Bronchial epithelial cell (primary cell): Measurements from ENCODE around the gene SEMA6A. TPM values are rescaled to one million over a fixed set of nuclear protein-coding genes. Genes with fewer than 3 reads are reported as not detected.

ENCODE experiments used
- DNase-seq: peaks from one replicate; pipeline ENCODE4 v3.0.0-alpha.2; 2010; ENCODE audit warnings: low read depth
- FAIRE-seq: peaks from 2 replicates; lab custom pipeline; 2011; peaks lifted over from hg19 to GRCh38; lab: Jason Lieb, UNC
- H3K27me3 ChIP-seq: 2 replicates; pipeline ENCODE4 v1.5.1; 2011; ENCODE audit warnings: low read length; ENCODE audit not compliant: control insufficient read depth, insufficient read depth
- H3K36me3 ChIP-seq: 2 replicates; pipeline ENCODE4 v1.5.1; 2011; ENCODE audit warnings: low read length; ENCODE audit not compliant: control insufficient read depth, insufficient read depth
- H3K4me3 ChIP-seq: 2 replicates; pipeline ENCODE4 v1.5.1; 2011; ENCODE audit warnings: mild to moderate bottlenecking, low read depth, low read length, control low read depth
- total RNA-seq: library from RNA; depleted of rRNA; stranded (reverse); fragments of >200 nt; gene quantifications from 2 replicates; pipeline ENCODE4 v1.2.1, GENCODE V29; 2014
- TF ChIP-seq, protein P1 (sequence below): IDR thresholded peaks from 2 replicates; pipeline ENCODE4 v1.5.1; 2011; ENCODE audit warnings: mild to moderate bottlenecking, moderate library complexity, low read length, control low read depth, inconsistent platforms; ENCODE audit not compliant: insufficient read depth, severe bottlenecking

SEMA6A gene, protein sequence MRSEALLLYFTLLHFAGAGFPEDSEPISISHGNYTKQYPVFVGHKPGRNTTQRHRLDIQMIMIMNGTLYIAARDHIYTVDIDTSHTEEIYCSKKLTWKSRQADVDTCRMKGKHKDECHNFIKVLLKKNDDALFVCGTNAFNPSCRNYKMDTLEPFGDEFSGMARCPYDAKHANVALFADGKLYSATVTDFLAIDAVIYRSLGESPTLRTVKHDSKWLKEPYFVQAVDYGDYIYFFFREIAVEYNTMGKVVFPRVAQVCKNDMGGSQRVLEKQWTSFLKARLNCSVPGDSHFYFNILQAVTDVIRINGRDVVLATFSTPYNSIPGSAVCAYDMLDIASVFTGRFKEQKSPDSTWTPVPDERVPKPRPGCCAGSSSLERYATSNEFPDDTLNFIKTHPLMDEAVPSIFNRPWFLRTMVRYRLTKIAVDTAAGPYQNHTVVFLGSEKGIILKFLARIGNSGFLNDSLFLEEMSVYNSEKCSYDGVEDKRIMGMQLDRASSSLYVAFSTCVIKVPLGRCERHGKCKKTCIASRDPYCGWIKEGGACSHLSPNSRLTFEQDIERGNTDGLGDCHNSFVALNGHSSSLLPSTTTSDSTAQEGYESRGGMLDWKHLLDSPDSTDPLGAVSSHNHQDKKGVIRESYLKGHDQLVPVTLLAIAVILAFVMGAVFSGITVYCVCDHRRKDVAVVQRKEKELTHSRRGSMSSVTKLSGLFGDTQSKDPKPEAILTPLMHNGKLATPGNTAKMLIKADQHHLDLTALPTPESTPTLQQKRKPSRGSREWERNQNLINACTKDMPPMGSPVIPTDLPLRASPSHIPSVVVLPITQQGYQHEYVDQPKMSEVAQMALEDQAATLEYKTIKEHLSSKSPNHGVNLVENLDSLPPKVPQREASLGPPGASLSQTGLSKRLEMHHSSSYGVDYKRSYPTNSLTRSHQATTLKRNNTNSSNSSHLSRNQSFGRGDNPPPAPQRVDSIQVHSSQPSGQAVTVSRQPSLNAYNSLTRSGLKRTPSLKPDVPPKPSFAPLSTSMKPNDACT
- 0.53 and 0.64 TPM in 2 replicates for total RNA-seq

DNA sequence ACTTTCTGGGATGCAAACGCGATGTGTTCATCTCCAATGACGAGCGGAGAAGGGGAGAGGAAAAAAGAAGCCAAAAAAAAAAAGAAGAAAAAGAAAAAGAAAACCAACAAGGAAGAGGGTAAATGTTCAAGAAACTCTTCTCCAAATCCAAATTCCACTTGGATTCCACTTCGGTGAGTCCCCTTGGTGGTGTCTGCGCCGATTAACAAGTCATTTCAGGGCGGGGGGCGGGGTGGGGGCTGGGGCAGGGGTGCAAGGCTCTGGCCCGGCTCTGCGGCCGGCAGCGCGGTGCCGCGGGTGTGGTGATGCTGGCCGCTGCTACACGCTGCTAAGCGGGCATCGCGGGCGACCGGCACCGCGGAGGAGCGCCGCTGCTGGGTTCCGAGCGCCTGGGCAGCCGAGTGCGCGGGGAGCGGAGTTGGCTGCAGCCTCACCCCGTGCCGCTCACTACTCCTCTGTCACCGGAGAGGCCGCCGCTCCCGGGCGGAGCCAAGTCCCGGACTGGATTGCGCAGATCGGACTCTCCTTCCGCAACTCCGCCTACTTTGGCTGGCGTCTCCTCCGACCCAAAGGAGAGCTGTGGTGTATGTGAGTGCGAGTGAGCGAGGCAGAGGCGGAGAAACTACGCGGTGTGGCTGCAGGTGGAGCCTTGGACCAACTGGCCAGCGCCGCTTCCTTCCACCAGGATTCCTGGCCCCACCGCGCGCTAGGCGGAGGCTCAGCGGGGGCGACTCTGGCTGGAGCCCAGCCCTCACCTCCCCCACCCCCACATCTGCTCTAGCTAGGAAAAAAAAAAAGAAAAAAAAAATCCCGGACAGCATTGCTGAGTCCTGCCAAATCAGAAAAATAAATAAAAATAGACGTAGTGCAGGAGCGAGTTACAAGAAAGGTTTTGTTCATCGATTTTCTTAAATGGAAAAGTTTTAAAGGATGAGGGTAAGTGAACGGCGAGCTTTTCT lies at the start of gene SEMA6A:
TSS of gene SEMA6A (minus strand) at position 457 of the 959 bp plus-strand sequence. CDS start 69,879 bp downstream, outside the sequence.
- TF ChIP-seq, protein P1, sequence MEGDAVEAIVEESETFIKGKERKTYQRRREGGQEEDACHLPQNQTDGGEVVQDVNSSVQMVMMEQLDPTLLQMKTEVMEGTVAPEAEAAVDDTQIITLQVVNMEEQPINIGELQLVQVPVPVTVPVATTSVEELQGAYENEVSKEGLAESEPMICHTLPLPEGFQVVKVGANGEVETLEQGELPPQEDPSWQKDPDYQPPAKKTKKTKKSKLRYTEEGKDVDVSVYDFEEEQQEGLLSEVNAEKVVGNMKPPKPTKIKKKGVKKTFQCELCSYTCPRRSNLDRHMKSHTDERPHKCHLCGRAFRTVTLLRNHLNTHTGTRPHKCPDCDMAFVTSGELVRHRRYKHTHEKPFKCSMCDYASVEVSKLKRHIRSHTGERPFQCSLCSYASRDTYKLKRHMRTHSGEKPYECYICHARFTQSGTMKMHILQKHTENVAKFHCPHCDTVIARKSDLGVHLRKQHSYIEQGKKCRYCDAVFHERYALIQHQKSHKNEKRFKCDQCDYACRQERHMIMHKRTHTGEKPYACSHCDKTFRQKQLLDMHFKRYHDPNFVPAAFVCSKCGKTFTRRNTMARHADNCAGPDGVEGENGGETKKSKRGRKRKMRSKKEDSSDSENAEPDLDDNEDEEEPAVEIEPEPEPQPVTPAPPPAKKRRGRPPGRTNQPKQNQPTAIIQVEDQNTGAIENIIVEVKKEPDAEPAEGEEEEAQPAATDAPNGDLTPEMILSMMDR, result peak; percentile 10
- FAIRE-seq (no peak), DNase-seq (peak; percentile 84)
- Histone ChIP-seq H3K36me3 (no peaks in the 10 kb centered on the region), H3K27me3 (peaks cover 23% of the 10 kb centered on the region), H3K4me3 (peak within 1 kb of the TSS; percentile 49)

DNA sequence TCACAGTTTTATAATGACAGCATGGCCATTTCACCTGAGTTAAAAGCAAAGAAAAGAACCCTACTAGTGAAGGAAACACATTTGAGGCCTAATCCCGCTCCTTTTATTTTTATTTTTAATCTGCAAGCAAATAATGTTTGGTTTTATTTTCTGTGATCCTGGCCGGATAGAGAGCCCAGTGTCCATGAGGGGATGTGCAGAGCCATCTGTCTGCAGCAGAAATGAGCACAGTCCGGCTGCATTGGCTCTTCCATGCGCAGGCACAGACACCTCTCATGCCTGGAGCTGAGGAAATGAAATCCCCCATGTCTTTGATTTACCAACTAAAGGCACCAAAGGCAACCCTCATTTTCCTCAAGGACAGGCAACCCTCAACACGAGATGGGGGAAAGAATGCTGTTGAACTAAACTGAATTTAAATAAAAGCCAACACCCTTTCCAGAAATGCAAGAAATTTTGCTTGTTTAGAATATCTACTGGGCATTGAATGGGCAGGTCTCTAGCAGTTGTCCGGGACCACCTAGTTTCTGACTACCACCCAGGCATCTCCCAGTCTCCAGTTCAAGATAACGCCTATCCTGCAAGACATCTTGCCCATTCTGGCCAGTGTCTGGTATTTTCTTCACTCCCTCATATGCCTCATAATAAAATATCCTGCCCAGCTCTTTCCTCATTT lies 47.9 kb upstream of the SEMA6A start:
- FAIRE-seq (no peak), DNase-seq (no peak)
- no peaks in the 10 kb centered on the region for H3K36me3 ChIP-seq
- no peaks in the 10 kb centered on the region for H3K27me3 ChIP-seq
- no peak overlapping the region for H3K4me3 ChIP-seq
- TF ChIP-seq, protein P1, result no peak

DNA sequence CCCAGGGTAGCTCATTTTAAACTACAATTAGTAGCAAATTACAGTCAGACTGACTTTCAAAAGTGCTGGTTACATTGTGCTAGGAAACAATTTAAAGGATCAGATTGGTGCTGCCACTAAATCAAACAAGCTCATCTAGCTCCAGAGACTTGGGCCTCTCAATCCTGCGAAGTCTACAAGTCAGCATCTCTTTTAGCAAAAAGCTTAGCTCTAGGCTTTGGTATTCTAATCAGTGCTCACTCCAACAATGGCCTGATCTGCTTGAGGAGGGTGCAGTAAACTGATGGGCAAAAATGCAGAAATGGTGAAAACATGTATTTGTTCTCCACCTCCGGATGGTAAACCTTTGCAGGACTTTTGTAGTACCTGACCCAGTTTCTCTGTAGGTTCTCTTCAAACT lies 47.0 kb upstream of the SEMA6A start:
- no peak for DNase-seq
- TF ChIP-seq, protein P1, result no peak
- FAIRE-seq, result peak; percentile 55
- no peaks in the 10 kb centered on the region for H3K36me3 ChIP-seq
- H3K27me3 ChIP-seq, result no peaks in the 10 kb centered on the region
- H3K4me3 ChIP-seq, result no peak overlapping the region

DNA sequence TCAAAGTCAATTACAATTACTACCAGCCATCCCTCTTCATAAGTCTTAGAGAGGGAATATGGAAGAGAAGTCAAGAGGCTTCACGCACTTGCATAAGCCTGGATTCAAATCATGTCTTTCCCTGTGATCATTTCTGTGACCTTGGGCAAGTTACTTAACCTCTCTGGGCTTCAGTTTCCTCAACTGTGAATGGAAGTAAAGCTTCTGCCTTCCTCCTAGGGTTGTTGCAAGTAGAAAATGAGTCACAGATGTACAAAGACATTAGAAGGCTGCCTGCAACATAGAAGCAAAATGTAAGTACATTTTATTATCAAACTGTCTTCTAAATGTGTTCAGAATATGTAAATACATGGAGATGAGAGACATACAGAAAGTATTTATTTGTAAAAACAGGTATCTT lies 42.3 kb upstream of the SEMA6A start:
- Histone ChIP-seq H3K36me3 (no peaks in the 10 kb centered on the region), H3K27me3 (no peaks in the 10 kb centered on the region), H3K4me3 (no peak overlapping the region)
- TF ChIP-seq, protein P1, result no peak
- FAIRE-seq, result no peak
- peak; percentile 30 for DNase-seq

DNA sequence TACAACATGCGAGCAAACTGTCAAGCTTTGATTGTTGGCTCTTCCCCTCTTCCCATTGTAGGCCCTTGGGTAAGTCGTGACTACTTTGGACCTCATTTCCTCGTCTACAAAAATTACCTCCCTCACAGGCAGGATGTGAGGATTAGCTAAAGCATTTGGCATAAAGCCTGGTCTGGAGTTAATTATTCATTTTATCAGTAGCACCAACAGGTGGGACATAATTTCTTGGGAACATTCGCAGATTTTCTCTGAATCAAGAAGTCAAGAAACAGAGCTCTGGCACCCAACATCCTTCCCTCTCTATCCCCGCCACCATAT lies 39.9 kb upstream of the SEMA6A start:
- H3K27me3 ChIP-seq, result peaks cover 2% of the 10 kb centered on the region
- H3K4me3 ChIP-seq, result no peak overlapping the region
- peak; percentile 75 for DNase-seq
- TF ChIP-seq, protein P1, result no peak
- no peaks in the 10 kb centered on the region for H3K36me3 ChIP-seq
- FAIRE-seq, result no peak
